WTC11 (cell line): ENCODE measurements around the gene TTLL11. TPM values are rescaled to one million over a fixed set of nuclear protein-coding genes. Genes with fewer than 3 reads are reported as not detected.

ENCODE experiments used
- ATAC-seq: fragments of 200-7000 bp; cut with Tn5 transposase; 2 replicates; pipeline ENCODE4 v1.10.0; 2021; ENCODE audit warnings: mild to moderate bottlenecking, moderate library complexity
- CTCF ChIA-PET: fragments of 300-600 bp; sonication (Branson Sonifier 250); formaldehyde crosslinking; loops from one replicate; lab custom pipeline; 2021; ENCODE audit warnings: antibody characterized with exemption; lab: Charles Lee
- POLR2A ChIA-PET: fragments of 350-600 bp; sonication (Branson Sonifier 250); formaldehyde crosslinking; loops from one replicate; lab custom pipeline; 2021; ENCODE audit warnings: antibody characterized with exemption; lab: Charles Lee
- DNase-seq: peaks from one replicate; pipeline ENCODE4 v3.0.0; 2021; ENCODE audit warnings: low spot score
- H3K27ac Mint-ChIP-seq: 2 replicates; pipeline ENCODE4 v1.8.0; 2021; ENCODE audit warnings: mixed read lengths
- H3K27me3 Mint-ChIP-seq: 2 replicates; pipeline ENCODE4 v1.8.0; 2021; ENCODE audit warnings: low read depth, mild to moderate bottlenecking, moderate library complexity, mixed read lengths
- H3K36me3 Mint-ChIP-seq: 2 replicates; pipeline ENCODE4 v1.8.0; 2021; ENCODE audit warnings: mixed read lengths
- H3K4me1 Mint-ChIP-seq: 2 replicates; pipeline ENCODE4 v1.8.0; 2022; ENCODE audit warnings: mixed read lengths
- H3K4me3 Mint-ChIP-seq: 2 replicates; pipeline ENCODE4 v1.8.0; 2021; ENCODE audit warnings: mild to moderate bottlenecking, moderate library complexity, mixed read lengths
- H3K9me3 Mint-ChIP-seq: 2 replicates; pipeline ENCODE4 v1.8.0; 2021; ENCODE audit warnings: mixed read lengths
- CREM ChIP-seq: sonication (generic); formaldehyde crosslinking; IDR thresholded peaks from 2 replicates; pipeline ENCODE4 v1.8.1; 2022; ENCODE audit warnings: mild to moderate bottlenecking, missing genetic modification reagents, moderate library complexity
- GRHL2 ChIP-seq: fragments of 250-450 bp; sonication (Bioruptor Pico); IDR thresholded peaks from 2 replicates; pipeline ENCODE4 v1.8.0; 2022; ENCODE audit warnings: mild to moderate bottlenecking, moderate library complexity; ENCODE audit not compliant: insufficient replicate concordance, severe bottlenecking
- MYBL2 ChIP-seq: sonication (generic); formaldehyde crosslinking; IDR thresholded peaks from 2 replicates; pipeline ENCODE4 v1.8.1; 2023; ENCODE audit warnings: mild to moderate bottlenecking, moderate library complexity, missing genetic modification reagents
- SMAD3 ChIP-seq: sonication (generic); formaldehyde crosslinking; IDR thresholded peaks from 2 replicates; pipeline ENCODE4 v1.8.0; 2022; ENCODE audit warnings: missing genetic modification reagents, mild to moderate bottlenecking, borderline replicate concordance
- SP1 ChIP-seq: sonication (generic); formaldehyde crosslinking; conservative IDR thresholded peaks from 2 replicates; pipeline ENCODE4 v1.8.1; 2022; ENCODE audit warnings: missing genetic modification reagents
- ZNF138 ChIP-seq: sonication (generic); formaldehyde crosslinking; conservative IDR thresholded peaks from 2 replicates; pipeline ENCODE4 v1.8.1; 2022; ENCODE audit warnings: mild to moderate bottlenecking, moderate library complexity, missing genetic modification reagents
- ZNF219 ChIP-seq: sonication (generic); formaldehyde crosslinking; IDR thresholded peaks from 2 replicates; pipeline ENCODE4 v1.8.0; 2023; ENCODE audit warnings: missing genetic modification reagents, mild to moderate bottlenecking, borderline replicate concordance
- total RNA-seq: library from RNA; stranded (reverse); gene quantifications from 3 replicates; pipeline ENCODE4 v1.2.3, GENCODE V29; 2021
- TF ChIP-seq, protein P1 (sequence below): sonication (generic); formaldehyde crosslinking; IDR thresholded peaks from 2 replicates; pipeline ENCODE4 v1.8.0; 2022; ENCODE audit warnings: mild to moderate bottlenecking, missing genetic modification reagents
- TF ChIP-seq, protein P2 (sequence below): fragments of 250-450 bp; sonication (Bioruptor Pico); IDR thresholded peaks from 2 replicates; pipeline ENCODE4 v1.9.0; 2021; ENCODE audit warnings: moderate library complexity, mild to moderate bottlenecking, inconsistent platforms, borderline replicate concordance
- TF ChIP-seq, protein P3 (sequence below): sonication (generic); formaldehyde crosslinking; IDR thresholded peaks from 2 replicates; pipeline ENCODE4 v1.8.1; 2022; ENCODE audit warnings: low read depth, mild to moderate bottlenecking, moderate library complexity, missing genetic modification reagents, borderline replicate concordance
- TF ChIP-seq, protein P4 (sequence below): sonication (generic); formaldehyde crosslinking; IDR thresholded peaks from 2 replicates; pipeline ENCODE4 v1.8.0; 2022; ENCODE audit warnings: missing genetic modification reagents
- TF ChIP-seq, protein P5 (sequence below): fragments of 250-450 bp; sonication (Bioruptor Pico); IDR thresholded peaks from 2 replicates; pipeline ENCODE4 v1.9.0; 2021; ENCODE audit warnings: mild to moderate bottlenecking
- TF ChIP-seq, protein P6 (sequence below): sonication (generic); formaldehyde crosslinking; IDR thresholded peaks from 2 replicates; pipeline ENCODE4 v1.8.0; 2023; ENCODE audit warnings: mild to moderate bottlenecking, missing genetic modification reagents
- TF ChIP-seq, protein P7 (sequence below): sonication (generic); formaldehyde crosslinking; IDR thresholded peaks from 2 replicates; pipeline ENCODE4 v1.8.0; 2023; ENCODE audit warnings: missing genetic modification reagents, mild to moderate bottlenecking, borderline replicate concordance
- TF ChIP-seq, protein P8 (sequence below): sonication (generic); formaldehyde crosslinking; conservative IDR thresholded peaks from 2 replicates; pipeline ENCODE4 v1.8.1; 2022; ENCODE audit warnings: mild to moderate bottlenecking, missing genetic modification reagents

The TTLL11 gene
- total RNA-seq, 1 experiment from 2014 or later: 1.1 TPM

DNA sequence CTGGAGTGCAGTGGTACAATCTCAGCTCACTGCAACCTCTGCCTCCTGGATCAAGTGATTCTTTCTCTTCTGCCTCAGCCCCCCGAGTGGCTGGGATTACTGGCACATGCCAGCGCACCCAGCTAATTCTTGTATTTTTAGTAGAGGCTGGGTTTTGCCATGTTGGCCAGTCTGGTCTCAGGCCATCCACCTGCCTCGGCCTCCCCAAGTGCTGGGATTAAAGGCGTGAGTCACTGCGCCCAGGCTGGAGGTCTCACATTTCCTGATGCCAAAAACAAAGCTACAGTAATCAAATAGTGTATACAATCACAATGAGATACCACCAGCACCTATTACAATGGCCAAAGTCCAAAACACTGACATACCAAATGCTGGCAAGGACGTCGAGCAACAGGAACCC is 51.1 kb downstream of the TTLL11 start (continued):
- TF ChIP-seq, protein P1, sequence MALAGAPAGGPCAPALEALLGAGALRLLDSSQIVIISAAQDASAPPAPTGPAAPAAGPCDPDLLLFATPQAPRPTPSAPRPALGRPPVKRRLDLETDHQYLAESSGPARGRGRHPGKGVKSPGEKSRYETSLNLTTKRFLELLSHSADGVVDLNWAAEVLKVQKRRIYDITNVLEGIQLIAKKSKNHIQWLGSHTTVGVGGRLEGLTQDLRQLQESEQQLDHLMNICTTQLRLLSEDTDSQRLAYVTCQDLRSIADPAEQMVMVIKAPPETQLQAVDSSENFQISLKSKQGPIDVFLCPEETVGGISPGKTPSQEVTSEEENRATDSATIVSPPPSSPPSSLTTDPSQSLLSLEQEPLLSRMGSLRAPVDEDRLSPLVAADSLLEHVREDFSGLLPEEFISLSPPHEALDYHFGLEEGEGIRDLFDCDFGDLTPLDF (CRISPR knock-in tag): no peak
- TF ChIP-seq, protein P2, sequence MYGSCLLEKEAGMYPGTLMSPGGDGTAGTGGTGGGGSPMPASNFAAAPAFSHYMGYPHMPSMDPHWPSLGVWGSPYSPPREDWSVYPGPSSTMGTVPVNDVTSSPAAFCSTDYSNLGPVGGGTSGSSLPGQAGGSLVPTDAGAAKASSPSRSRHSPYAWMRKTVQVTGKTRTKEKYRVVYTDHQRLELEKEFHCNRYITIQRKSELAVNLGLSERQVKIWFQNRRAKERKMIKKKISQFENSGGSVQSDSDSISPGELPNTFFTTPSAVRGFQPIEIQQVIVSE (CRISPR knock-in tag): no peak
- TF ChIP-seq SMAD3 (CRISPR knock-in tag) (no peak), GRHL2 (CRISPR knock-in tag) (no peak), MYBL2 (CRISPR knock-in tag) (no peak), CREM (CRISPR knock-in tag) (no peak), SP1 (CRISPR knock-in tag) (no peak), ZNF138 (CRISPR knock-in tag) (no peak)
- TF ChIP-seq, protein P3, sequence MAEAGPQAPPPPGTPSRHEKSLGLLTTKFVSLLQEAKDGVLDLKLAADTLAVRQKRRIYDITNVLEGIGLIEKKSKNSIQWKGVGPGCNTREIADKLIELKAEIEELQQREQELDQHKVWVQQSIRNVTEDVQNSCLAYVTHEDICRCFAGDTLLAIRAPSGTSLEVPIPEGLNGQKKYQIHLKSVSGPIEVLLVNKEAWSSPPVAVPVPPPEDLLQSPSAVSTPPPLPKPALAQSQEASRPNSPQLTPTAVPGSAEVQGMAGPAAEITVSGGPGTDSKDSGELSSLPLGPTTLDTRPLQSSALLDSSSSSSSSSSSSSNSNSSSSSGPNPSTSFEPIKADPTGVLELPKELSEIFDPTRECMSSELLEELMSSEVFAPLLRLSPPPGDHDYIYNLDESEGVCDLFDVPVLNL (CRISPR knock-in tag): no peak
- TF ChIP-seq, protein P4, sequence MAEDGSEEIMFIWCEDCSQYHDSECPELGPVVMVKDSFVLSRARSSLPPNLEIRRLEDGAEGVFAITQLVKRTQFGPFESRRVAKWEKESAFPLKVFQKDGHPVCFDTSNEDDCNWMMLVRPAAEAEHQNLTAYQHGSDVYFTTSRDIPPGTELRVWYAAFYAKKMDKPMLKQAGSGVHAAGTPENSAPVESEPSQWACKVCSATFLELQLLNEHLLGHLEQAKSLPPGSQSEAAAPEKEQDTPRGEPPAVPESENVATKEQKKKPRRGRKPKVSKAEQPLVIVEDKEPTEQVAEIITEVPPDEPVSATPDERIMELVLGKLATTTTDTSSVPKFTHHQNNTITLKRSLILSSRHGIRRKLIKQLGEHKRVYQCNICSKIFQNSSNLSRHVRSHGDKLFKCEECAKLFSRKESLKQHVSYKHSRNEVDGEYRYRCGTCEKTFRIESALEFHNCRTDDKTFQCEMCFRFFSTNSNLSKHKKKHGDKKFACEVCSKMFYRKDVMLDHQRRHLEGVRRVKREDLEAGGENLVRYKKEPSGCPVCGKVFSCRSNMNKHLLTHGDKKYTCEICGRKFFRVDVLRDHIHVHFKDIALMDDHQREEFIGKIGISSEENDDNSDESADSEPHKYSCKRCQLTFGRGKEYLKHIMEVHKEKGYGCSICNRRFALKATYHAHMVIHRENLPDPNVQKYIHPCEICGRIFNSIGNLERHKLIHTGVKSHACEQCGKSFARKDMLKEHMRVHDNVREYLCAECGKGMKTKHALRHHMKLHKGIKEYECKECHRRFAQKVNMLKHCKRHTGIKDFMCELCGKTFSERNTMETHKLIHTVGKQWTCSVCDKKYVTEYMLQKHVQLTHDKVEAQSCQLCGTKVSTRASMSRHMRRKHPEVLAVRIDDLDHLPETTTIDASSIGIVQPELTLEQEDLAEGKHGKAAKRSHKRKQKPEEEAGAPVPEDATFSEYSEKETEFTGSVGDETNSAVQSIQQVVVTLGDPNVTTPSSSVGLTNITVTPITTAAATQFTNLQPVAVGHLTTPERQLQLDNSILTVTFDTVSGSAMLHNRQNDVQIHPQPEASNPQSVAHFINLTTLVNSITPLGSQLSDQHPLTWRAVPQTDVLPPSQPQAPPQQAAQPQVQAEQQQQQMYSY (CRISPR knock-in tag): no peak
- TF ChIP-seq, protein P5, sequence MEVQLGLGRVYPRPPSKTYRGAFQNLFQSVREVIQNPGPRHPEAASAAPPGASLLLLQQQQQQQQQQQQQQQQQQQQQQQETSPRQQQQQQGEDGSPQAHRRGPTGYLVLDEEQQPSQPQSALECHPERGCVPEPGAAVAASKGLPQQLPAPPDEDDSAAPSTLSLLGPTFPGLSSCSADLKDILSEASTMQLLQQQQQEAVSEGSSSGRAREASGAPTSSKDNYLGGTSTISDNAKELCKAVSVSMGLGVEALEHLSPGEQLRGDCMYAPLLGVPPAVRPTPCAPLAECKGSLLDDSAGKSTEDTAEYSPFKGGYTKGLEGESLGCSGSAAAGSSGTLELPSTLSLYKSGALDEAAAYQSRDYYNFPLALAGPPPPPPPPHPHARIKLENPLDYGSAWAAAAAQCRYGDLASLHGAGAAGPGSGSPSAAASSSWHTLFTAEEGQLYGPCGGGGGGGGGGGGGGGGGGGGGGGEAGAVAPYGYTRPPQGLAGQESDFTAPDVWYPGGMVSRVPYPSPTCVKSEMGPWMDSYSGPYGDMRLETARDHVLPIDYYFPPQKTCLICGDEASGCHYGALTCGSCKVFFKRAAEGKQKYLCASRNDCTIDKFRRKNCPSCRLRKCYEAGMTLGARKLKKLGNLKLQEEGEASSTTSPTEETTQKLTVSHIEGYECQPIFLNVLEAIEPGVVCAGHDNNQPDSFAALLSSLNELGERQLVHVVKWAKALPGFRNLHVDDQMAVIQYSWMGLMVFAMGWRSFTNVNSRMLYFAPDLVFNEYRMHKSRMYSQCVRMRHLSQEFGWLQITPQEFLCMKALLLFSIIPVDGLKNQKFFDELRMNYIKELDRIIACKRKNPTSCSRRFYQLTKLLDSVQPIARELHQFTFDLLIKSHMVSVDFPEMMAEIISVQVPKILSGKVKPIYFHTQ: no peak
- TF ChIP-seq, protein P6, sequence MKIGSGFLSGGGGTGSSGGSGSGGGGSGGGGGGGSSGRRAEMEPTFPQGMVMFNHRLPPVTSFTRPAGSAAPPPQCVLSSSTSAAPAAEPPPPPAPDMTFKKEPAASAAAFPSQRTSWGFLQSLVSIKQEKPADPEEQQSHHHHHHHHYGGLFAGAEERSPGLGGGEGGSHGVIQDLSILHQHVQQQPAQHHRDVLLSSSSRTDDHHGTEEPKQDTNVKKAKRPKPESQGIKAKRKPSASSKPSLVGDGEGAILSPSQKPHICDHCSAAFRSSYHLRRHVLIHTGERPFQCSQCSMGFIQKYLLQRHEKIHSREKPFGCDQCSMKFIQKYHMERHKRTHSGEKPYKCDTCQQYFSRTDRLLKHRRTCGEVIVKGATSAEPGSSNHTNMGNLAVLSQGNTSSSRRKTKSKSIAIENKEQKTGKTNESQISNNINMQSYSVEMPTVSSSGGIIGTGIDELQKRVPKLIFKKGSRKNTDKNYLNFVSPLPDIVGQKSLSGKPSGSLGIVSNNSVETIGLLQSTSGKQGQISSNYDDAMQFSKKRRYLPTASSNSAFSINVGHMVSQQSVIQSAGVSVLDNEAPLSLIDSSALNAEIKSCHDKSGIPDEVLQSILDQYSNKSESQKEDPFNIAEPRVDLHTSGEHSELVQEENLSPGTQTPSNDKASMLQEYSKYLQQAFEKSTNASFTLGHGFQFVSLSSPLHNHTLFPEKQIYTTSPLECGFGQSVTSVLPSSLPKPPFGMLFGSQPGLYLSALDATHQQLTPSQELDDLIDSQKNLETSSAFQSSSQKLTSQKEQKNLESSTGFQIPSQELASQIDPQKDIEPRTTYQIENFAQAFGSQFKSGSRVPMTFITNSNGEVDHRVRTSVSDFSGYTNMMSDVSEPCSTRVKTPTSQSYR (CRISPR knock-in tag): no peak

DNA sequence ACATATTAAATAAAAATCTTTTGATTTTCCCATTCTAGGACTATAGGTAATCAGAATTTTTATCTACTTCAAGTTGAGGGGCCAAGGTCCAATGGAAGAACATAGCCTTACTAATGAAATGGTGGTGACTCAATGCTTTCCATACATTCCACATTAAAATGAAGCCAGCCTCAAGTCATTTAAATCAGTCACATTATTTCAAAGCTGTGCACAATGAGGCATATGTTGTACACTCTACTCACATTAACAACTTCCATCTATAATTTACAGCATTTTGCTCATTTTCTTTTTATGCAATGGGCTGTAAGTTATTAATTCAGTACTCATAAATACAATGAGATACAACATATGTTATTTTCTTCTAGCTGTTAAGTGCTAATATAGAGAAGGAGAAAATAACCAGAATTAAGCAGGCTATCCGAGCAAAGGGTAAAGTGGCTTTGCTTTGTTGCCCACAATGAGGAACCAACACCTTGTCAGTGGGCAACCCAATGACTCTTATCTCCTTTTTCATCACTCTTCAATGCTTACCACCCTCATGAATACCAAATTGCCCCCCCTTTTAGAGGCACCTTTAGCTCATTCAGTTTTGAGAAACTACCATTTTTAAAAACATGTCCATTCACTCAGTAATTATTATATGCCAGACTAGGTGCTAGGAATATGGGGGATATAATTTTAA is 52.4 kb downstream of the TTLL11 start:
- no peak overlapping the region for H3K4me3 Mint-ChIP-seq
- H3K9me3 Mint-ChIP-seq: peaks cover 2% of the 10 kb centered on the region; the same call in 1 of the 2 replicates
- CTCF ChIA-PET: interaction anchor here (1.3 kb wide), 1 partner anchor 110 kb away, joined by 5 read pairs; no protein-coding TSS in a partner anchor
- no peak overlapping the region for H3K27ac Mint-ChIP-seq
- no peak for ATAC-seq
- H3K4me1 Mint-ChIP-seq: peaks cover 11% of the 10 kb centered on the region
- no peak for DNase-seq
- H3K36me3 Mint-ChIP-seq: no peaks in the 10 kb centered on the region
- H3K27me3 Mint-ChIP-seq: no peaks in the 10 kb centered on the region
- POLR2A ChIA-PET: no interaction called here
- TF ChIP-seq, protein P7, sequence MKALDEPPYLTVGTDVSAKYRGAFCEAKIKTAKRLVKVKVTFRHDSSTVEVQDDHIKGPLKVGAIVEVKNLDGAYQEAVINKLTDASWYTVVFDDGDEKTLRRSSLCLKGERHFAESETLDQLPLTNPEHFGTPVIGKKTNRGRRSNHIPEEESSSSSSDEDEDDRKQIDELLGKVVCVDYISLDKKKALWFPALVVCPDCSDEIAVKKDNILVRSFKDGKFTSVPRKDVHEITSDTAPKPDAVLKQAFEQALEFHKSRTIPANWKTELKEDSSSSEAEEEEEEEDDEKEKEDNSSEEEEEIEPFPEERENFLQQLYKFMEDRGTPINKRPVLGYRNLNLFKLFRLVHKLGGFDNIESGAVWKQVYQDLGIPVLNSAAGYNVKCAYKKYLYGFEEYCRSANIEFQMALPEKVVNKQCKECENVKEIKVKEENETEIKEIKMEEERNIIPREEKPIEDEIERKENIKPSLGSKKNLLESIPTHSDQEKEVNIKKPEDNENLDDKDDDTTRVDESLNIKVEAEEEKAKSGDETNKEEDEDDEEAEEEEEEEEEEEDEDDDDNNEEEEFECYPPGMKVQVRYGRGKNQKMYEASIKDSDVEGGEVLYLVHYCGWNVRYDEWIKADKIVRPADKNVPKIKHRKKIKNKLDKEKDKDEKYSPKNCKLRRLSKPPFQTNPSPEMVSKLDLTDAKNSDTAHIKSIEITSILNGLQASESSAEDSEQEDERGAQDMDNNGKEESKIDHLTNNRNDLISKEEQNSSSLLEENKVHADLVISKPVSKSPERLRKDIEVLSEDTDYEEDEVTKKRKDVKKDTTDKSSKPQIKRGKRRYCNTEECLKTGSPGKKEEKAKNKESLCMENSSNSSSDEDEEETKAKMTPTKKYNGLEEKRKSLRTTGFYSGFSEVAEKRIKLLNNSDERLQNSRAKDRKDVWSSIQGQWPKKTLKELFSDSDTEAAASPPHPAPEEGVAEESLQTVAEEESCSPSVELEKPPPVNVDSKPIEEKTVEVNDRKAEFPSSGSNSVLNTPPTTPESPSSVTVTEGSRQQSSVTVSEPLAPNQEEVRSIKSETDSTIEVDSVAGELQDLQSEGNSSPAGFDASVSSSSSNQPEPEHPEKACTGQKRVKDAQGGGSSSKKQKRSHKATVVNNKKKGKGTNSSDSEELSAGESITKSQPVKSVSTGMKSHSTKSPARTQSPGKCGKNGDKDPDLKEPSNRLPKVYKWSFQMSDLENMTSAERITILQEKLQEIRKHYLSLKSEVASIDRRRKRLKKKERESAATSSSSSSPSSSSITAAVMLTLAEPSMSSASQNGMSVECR: no peak
- TF ChIP-seq, protein P1 (CRISPR knock-in tag): no peak
- no peak for TF ChIP-seq ZNF219
- TF ChIP-seq, protein P8, sequence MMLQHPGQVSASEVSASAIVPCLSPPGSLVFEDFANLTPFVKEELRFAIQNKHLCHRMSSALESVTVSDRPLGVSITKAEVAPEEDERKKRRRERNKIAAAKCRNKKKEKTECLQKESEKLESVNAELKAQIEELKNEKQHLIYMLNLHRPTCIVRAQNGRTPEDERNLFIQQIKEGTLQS: no peak
